Cardiac fibroblast (primary cell): ENCODE measurements around the gene CPNE8.
A peak's percentile ranks its signal among the peaks of the same experiment; 100 is the strongest.

Experiments
- DNase-seq, 2 donors: peaks; one replicate each; pipeline versions ENCODE4 v3.0.0 to v3.0.0-alpha.2; 2010; ENCODE audit warnings: low read depth in 2 of 2
- H3K4me3 ChIP-seq, 2 donors: replicated peaks in 1 of 2; 1 replicate in 1 of 2; 2 replicates in 1 of 2; pipeline ENCODE4 v1.5.1; 2011; ENCODE audit warnings: low read depth in 2 of 2, low read length in 2 of 2, mild to moderate bottlenecking in 2 of 2, moderate library complexity in 1 of 2
- CTCF ChIP-seq: IDR thresholded peaks from one replicate; pipeline ENCODE4 v1.5.1; 2011; ENCODE audit warnings: low read depth, mild to moderate bottlenecking, low read length, inconsistent platforms

The CPNE8 gene

GRCh38 chr12:38887770-38888169, 17.6 kb downstream of the CPNE8 start:
- DNase-seq, result no peak
- no peak for TF ChIP-seq CTCF
- no peak overlapping the region for H3K4me3 ChIP-seq

GRCh38 chr12:38886931-38887330, 18.5 kb downstream of the CPNE8 start:
- TF ChIP-seq CTCF, result no peak
- H3K4me3 ChIP-seq, result no peak overlapping the region
- no peak for DNase-seq

DNA sequence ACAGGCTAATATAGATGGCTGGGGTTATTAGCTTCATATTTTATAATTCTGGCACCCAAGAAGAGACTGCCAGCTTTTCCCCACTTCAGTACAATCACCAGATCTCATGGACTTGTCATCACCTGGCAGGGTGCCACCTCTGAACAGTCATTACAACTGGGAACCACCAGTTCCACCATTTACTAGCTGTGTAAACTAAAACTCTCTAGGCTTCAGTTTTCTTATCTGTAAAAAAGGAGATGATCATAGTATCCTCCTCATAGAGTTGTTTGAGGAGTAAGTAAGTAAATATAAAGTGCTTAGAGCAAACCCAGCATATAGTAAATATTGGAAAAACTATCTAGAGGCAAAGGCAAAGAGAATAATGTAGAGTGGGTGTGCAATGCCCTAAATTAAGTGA, 19.3 kb downstream of the CPNE8 start:
- H3K4me3 ChIP-seq, result no peak overlapping the region
- peak; percentile 47 to 88 for DNase-seq
- TF ChIP-seq CTCF, result no peak

- no peak overlapping the region for H3K4me3 ChIP-seq
- no peak for TF ChIP-seq CTCF
- no peak for DNase-seq
These were observed 20.7 kb downstream of the CPNE8 start for GRCh38 chr12:38884666-38885065.

DNA sequence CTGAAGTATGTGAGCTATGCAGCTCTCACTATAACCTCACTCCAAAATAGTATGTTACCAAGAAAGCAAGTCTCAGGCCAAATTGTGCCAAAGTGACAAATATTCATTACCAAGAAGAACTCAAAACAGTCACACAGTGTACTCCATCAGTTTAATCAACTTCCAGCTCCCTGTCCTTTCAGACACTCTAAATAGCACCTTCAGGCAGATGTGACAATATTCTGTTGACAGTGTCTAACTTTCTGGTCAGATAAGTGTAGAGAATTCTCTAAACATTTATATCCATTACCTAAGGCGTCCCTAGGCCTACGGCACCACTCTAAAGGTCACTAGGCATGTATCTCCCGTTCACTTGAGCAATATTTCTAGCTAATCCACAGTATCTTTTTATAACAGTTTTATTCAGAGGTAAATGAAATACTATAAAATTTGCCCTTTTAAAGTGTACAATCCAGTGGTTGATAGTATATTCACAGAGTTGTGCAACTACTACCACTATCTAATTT, 21.7 kb downstream of the CPNE8 start:
- DNase-seq, result no peak
- H3K4me3 ChIP-seq, result no peak overlapping the region
- no peak for TF ChIP-seq CTCF

- DNase-seq, result no peak
- H3K4me3 ChIP-seq, result no peak overlapping the region
- TF ChIP-seq CTCF, result no peak
These were observed 25.1 kb downstream of the CPNE8 start for GRCh38 chr12:38880288-38880687.

GRCh38 chr12:38878986-38879385, 26.4 kb downstream of the CPNE8 start:
- no peak overlapping the region for H3K4me3 ChIP-seq
- DNase-seq, result no peak
- no peak for TF ChIP-seq CTCF
